Keratinocyte (primary cell): ENCODE data around the gene TTC38. TPM values are rescaled to one million over a fixed set of nuclear protein-coding genes. Genes with fewer than 3 reads are reported as not detected.

ENCODE experiments used
- DNase-seq: peaks from one replicate; pipeline ENCODE4 v3.0.0-alpha.2; 2011; ENCODE audit warnings: low read depth, missing footprints, low spot score
- FAIRE-seq: peaks from 2 replicates; lab custom pipeline; 2011; peaks lifted over from hg19 to GRCh38; lab: Jason Lieb, UNC
- H2AFZ ChIP-seq: 2 replicates; pipeline ENCODE4 v1.6.0; 2012; ENCODE audit warnings: low read length, control low read depth, inconsistent platforms; ENCODE audit not compliant: control insufficient read depth
- H3K27ac ChIP-seq: 2 replicates; pipeline ENCODE4 v1.5.1; 2011; ENCODE audit warnings: low read length; ENCODE audit not compliant: control insufficient read depth, insufficient read depth
- H3K27me3 ChIP-seq: 3 replicates; pipeline ENCODE4 v1.6.0; 2011; ENCODE audit warnings: low read length; ENCODE audit not compliant: control insufficient read depth, insufficient read depth; ENCODE audit errors: extremely low read depth
- H3K36me3 ChIP-seq, 2 experiments: 2 replicates in 1 of 2; 3 replicates in 1 of 2; pipeline ENCODE4 v1.5.1; 2011; ENCODE audit warnings: low read length in 2 of 2, mild to moderate bottlenecking in 1 of 2; ENCODE audit not compliant: control insufficient read depth in 2 of 2, insufficient read depth in 2 of 2; ENCODE audit errors: extremely low read depth in 1 of 2
- H3K4me1 ChIP-seq: 3 replicates; pipeline ENCODE4 v1.5.1; 2011; ENCODE audit warnings: low read length; ENCODE audit not compliant: control insufficient read depth, insufficient read depth; ENCODE audit errors: extremely low read depth
- H3K4me2 ChIP-seq: 3 replicates; pipeline ENCODE4 v1.6.0; 2011; ENCODE audit warnings: low read depth, low read length; ENCODE audit not compliant: control insufficient read depth, insufficient read depth; ENCODE audit errors: extremely low read depth
- H3K4me3 ChIP-seq, 3 experiments: fragments of 200-600 bp in 1 of 3; sonication (generic) in 1 of 3; 2 replicates in 2 of 3; 3 replicates in 1 of 3; pipeline ENCODE4 v1.5.1; 2011 to 2016; ENCODE audit warnings: low read length in 3 of 3, mild to moderate bottlenecking in 3 of 3, control low read depth in 2 of 3, inconsistent platforms in 1 of 3, low read depth in 1 of 3, mixed read lengths in 1 of 3, mixed run types in 1 of 3, moderate library complexity in 1 of 3; ENCODE audit not compliant: control insufficient read depth in 2 of 3, insufficient read depth in 2 of 3; ENCODE audit errors: extremely low read depth in 1 of 3
- H3K79me2 ChIP-seq: 2 replicates; pipeline ENCODE4 v1.6.0; 2012; ENCODE audit warnings: low read length; ENCODE audit not compliant: control insufficient read depth, insufficient read depth
- H3K9ac ChIP-seq: 3 replicates; pipeline ENCODE4 v1.6.0; 2011; ENCODE audit warnings: low read length; ENCODE audit not compliant: control insufficient read depth, insufficient read depth; ENCODE audit errors: extremely low read depth
- H3K9me1 ChIP-seq: 3 replicates; pipeline ENCODE4 v1.6.0; 2011; ENCODE audit warnings: low read length; ENCODE audit not compliant: control insufficient read depth, insufficient read depth; ENCODE audit errors: extremely low read depth
- H3K9me3 ChIP-seq: 2 replicates; pipeline ENCODE4 v1.5.1; 2012; ENCODE audit warnings: low read depth, low read length; ENCODE audit not compliant: control insufficient read depth
- H4K20me1 ChIP-seq: 3 replicates; pipeline ENCODE4 v1.6.0; 2011; ENCODE audit warnings: low read length; ENCODE audit not compliant: control insufficient read depth, insufficient read depth; ENCODE audit errors: extremely low read depth
- CTCF ChIP-seq, 3 experiments: IDR thresholded peaks in 1 of 3; conservative IDR thresholded peaks in 1 of 3; optimal IDR thresholded peaks in 1 of 3; 2 replicates in 2 of 3; 3 replicates in 1 of 3; pipeline versions ENCODE3 to v1.5.1; 2011; ENCODE audit warnings: low read length in 3 of 3, mild to moderate bottlenecking in 3 of 3, moderate library complexity in 2 of 3, control low read depth in 1 of 3, inconsistent platforms in 1 of 3; ENCODE audit not compliant: insufficient read depth in 2 of 3; ENCODE audit errors: extremely low read depth in 1 of 3
- EZH2 ChIP-seq: IDR thresholded peaks from one replicate; pipeline ENCODE4 v1.6.1; 2012; ENCODE audit warnings: inconsistent platforms, mild to moderate bottlenecking, low read length, moderate library complexity
- dilution Hi-C: fragments of 300-500 bp; cut with MboI; formaldehyde crosslinking; loops from one replicate; pipeline ENCODE4 v1.7.0; 2020; ENCODE audit warnings: low sequenced_read_pairs; ENCODE audit not compliant: extremely low pct_ligation_motif_present
- polyA plus RNA-seq, 5 experiments: library from polyadenylated mRNA; depleted of rRNA in 3 of 5; stranded (reverse) in 3 of 5; stranded (forward) in 1 of 5; unstranded in 1 of 5; fragments of >200 nt; gene quantifications; 1 replicate in 1 of 5; 2 replicates in 3 of 5; 3 replicates in 1 of 5; pipeline versions ENCODE4 v1.2.1 to v1.2.3, GENCODE V29; 2011 to 2012; ENCODE audit warnings: missing spikeins in 2 of 5, low read depth in 1 of 5, low replicate concordance in 1 of 5

Gene TTC38
- polyA plus RNA-seq, 1 donor (not counting 4 experiments of a cell fraction or from before 2014, with no cell fraction given) = 11.4 TPM

DNA sequence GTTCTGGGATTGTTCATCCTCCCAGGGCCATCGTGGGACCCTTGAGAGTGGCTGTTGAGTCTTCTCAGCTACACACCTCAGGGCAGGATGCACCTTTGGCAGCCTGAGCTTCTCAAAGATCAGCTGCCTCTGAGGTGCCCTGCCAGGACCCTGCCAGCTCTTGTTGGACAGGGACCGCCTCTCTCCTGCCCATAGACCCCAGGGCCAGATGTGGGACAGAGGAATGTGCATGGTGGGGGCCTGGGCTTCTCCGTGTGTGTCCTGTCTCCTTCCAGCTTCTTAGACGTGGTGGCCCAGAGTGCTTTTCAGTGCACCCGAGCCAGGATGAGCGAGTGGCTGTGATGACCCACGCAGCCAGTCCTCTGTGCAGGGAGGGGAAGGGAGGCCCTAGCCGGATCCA lies 61.8 kb downstream of the TTC38 start:
- dilution Hi-C loops = no loop called here
- no peaks in the 10 kb centered on the region for H3K27me3 ChIP-seq

GRCh38 chr22:46330426-46330825 lies 62.6 kb downstream of the TTC38 start:
- Histone ChIP-seq H3K9ac (no peak overlapping the region), H3K27ac (no peak overlapping the region), H3K4me3 (no peak overlapping the region), H3K36me3 (peaks cover 4 to 32% of the 10 kb centered on the region in 2 experiments), H4K20me1 (no peaks in the 10 kb centered on the region), H3K9me3 (no peaks in the 10 kb centered on the region), H3K79me2 (no peaks in the 10 kb centered on the region), H3K27me3 (no peaks in the 10 kb centered on the region), H3K4me2 (no peak overlapping the region), H3K4me1 (peaks cover 3% of the 10 kb centered on the region), H3K9me1 (no peaks in the 10 kb centered on the region), H2AFZ (no peak overlapping the region)
- dilution Hi-C loops = no loop called here
- DNase-seq = no peak
- no peak for FAIRE-seq
- no peak for TF ChIP-seq EZH2
- no peak for TF ChIP-seq CTCF (optimal IDR thresholded peaks at IDR 0.05 in 1 of 3, IDR thresholded peaks at IDR 0.05 in 1 of 3, conservative IDR thresholded peaks at IDR 0.05 in 1 of 3; ENCODE audit: extremely low read depth in 1 of 3, insufficient read depth in 2 of 3, low read length in 3 of 3)

More for the DNA sequence above, 61.8 kb downstream of the TTC38 start:
- peaks cover 4 to 36% of the 10 kb centered on the region in 2 experiments for H3K36me3 ChIP-seq
- no peak overlapping the region for H2AFZ ChIP-seq
- DNase-seq = no peak
- H3K4me2 ChIP-seq = no peak overlapping the region
- no peaks in the 10 kb centered on the region for H3K4me1 ChIP-seq
- H3K9ac ChIP-seq = no peak overlapping the region
- no peaks in the 10 kb centered on the region for H3K9me1 ChIP-seq
- no peak overlapping the region for H3K4me3 ChIP-seq
- H3K9me3 ChIP-seq = no peaks in the 10 kb centered on the region
- H3K27ac ChIP-seq = no peak overlapping the region
- no peak for FAIRE-seq
- TF ChIP-seq CTCF (optimal IDR thresholded peaks at IDR 0.05 in 1 of 3, IDR thresholded peaks at IDR 0.05 in 1 of 3, conservative IDR thresholded peaks at IDR 0.05 in 1 of 3; ENCODE audit: extremely low read depth in 1 of 3, insufficient read depth in 2 of 3, low read length in 3 of 3) (no peak), EZH2 (no peak)
- H3K79me2 ChIP-seq = no peaks in the 10 kb centered on the region
- no peaks in the 10 kb centered on the region for H4K20me1 ChIP-seq
